PC-3 (cell line): Measurements from ENCODE around the gene XCR1.

ENCODE experiments used
- EZH2 ChIP-seq: fragments of 300-600 bp; sonication (generic); IDR thresholded peaks from one replicate; pipeline ENCODE4 v1.6.1; 2017; ENCODE audit warnings: antibody characterized with exemption, mild to moderate bottlenecking, low read length; ENCODE audit not compliant: unreplicated experiment
- EZH2phosphoT487 ChIP-seq: fragments of 300-600 bp; sonication (generic); IDR thresholded peaks from 2 replicates; pipeline ENCODE4 v1.6.1; 2018; ENCODE audit warnings: mild to moderate bottlenecking, antibody characterized with exemption, low read length, borderline replicate concordance

- TF ChIP-seq EZH2phosphoT487 = no peak
- no peak for TF ChIP-seq EZH2
These were observed 35.9 kb downstream of the XCR1 start for GRCh38 chr3:45991341-45991740.
